Pons (tissue), 1 donor: Measurements from ENCODE around the gene BEAN1.
A peak's percentile ranks its signal among the peaks of the same experiment; 100 is the strongest.

ENCODE experiments used
- DNase-seq: peaks from one replicate; pipeline ENCODE4 v3.0.0-alpha.2; 2016; ENCODE audit warnings: low spot score

Gene BEAN1, protein sequence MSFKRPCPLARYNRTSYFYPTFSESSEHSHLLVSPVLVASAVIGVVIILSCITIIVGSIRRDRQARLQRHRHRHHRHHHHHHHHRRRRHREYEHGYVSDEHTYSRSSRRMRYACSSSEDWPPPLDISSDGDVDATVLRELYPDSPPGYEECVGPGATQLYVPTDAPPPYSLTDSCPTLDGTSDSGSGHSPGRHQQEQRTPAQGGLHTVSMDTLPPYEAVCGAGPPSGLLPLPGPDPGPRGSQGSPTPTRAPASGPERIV

DNA sequence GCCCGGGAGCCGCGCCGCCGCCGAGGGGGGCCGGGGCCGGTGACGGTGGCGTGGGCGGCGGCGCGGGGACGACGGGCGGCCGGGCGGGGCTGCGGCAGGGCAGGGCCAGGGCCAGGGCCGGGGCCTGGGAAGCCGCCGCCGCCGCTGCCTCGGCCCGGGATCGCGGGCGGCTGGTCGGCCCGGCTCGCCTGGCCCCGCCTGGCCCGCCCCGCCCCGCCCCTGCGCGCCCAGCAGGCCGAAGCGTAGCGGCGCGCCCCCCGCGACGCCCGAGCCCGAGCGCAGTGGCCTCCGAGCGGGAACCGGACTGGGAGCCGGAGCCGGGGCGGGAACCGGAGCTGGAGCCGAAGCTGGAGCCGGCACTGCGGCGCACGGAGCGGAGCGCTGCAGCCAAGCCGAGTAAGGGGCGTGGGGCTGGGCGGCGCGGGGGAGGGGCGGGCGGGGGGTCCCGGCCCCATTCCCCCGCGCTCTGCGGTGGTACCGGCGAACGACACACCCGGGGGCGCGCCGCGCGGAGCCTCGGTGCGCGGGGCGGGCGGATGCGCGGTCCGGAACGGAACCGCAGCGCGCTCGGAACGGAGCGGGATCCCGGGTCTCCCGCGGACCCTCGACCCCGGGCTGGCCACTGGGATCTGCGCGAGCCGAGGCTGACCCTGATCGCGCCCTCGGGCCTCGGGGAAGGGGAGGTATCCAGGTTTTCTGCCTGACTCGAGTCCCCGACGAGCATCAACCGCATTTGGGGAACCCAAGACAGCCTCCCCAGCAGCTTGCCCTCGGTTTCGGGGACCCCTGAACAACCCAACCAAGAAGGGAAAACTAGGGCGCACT, at the start of gene BEAN1:
Gene BEAN1 (plus strand): TSS at position 260 of the 825 bp plus-strand sequence. CDS start 10,382 bp downstream, outside the sequence.
- no peak for DNase-seq

DNA sequence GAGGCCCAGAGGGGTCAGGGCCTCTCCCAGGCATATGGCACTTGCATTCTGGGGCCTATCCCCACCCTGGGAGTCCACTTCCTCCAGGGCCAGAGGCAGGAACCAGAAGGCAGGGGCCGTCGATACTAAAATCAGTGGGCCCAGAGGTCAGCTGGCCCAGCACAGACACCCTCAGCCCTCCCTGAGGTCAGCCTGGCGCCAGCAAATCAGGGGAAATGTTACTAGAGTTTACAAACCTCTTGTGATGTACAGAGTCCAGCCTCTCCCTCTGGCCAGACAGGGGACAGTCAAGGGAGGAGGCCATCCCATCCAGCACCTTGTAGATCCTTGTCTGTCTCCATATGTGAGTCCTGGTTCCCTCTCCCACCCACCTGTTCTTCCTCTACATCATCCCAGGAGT, 49.8 kb upstream of the BEAN1 start:
- no peak for DNase-seq

DNA sequence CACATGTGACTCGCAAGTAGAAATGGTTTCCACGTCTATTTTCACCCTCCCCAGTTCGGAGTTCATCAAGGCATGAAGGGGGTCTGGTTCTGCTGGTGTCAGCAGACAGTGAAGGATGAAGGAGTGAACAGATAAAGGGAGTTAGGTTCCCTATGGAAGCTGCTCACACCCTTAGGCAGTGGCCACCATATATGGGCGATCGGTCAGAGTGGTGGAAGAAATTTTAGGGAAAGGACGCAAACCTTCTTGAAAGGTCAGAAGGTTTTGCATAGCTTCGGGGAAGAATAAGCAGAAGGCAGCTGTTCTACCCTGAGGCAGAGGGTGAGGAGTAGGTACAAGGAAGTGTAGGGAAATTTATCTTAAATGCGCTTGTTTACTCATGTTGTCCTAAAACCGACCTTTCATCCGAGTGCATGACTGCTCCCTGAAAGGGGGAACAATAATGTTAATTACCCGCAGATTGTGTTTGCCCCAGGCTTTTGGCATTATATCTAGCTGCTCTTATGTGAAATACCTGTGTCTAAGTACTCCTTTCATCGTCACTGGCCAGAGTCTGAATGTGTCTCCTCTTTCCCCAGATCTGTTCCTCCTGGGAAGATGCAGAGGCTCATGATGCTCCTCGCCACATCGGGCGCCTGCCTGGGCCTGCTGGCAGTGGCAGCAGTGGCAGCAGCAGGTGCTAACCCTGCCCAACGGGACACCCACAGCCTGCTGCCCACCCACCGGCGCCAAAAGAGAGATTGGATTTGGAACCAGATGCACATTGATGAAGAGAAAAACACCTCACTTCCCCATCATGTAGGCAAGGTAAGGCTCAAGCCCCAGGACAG, 48.1 kb upstream of the BEAN1 start:
- DNase-seq = no peak

DNA sequence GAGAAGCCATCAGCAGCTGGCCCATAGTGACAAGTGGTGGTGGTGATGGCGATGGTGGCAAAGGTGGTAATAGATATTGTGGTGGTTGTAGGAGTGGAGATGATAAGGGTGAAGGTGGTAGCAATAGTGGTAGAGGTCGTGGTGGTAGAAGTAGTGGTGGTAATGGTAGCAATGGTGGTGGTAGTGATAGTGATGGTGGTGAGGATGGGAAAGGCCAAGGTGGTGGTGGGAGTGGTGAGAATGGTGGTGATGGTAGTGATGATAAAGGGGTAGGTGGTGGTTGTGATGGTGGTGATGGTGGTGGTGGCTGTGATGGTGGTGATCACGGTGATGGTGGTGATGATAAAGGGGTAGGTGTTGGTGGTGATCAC, 47.5 kb upstream of the BEAN1 start:
- DNase-seq = no peak

DNA sequence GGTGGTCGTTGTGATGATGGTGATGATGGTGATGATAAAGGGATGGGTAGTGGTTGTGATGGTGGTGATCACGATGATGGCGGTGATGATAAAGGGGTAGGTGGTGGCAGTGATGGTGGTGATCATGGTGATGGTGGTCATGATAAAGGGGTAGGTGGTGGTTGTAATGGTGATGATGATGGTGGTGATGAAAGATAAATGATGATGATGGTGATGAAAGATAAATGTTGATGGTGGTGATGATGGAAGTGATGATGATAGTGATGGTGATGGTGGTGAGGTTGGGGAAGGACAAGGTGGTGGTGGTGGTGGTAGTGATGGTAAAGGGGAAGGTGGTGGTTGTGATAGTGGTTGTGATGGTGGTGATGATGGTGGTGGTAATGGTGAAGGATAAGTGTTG, 46.7 kb upstream of the BEAN1 start:
- no peak for DNase-seq

DNA sequence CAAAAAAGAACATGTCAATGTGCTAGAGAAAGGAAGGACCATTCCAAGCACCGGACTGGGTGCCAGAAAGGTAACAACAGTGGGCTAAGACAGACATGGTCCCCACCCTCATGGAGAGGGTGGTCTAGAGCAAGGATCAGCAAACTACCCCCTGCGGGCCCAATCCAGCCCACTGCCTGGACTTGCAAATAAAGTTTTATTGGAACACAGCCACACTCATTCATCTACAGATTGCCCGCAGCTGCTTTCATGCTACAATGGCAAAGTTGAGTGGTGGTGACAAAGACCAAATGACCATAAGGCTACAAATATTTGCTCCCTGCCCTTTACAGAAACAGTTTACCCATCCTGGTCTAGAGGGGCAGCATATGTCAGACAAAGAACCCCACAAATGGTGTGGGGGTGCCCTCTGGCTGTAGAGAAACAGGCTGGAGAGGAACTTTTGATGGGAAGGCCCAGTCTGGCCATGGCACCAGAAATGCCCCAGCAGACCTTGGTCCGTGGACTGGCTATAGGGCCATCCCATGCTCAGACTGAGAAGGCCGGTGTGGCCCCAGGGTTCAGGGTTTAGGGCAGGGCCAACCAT, 45.4 kb upstream of the BEAN1 start:
- DNase-seq = no peak

DNA sequence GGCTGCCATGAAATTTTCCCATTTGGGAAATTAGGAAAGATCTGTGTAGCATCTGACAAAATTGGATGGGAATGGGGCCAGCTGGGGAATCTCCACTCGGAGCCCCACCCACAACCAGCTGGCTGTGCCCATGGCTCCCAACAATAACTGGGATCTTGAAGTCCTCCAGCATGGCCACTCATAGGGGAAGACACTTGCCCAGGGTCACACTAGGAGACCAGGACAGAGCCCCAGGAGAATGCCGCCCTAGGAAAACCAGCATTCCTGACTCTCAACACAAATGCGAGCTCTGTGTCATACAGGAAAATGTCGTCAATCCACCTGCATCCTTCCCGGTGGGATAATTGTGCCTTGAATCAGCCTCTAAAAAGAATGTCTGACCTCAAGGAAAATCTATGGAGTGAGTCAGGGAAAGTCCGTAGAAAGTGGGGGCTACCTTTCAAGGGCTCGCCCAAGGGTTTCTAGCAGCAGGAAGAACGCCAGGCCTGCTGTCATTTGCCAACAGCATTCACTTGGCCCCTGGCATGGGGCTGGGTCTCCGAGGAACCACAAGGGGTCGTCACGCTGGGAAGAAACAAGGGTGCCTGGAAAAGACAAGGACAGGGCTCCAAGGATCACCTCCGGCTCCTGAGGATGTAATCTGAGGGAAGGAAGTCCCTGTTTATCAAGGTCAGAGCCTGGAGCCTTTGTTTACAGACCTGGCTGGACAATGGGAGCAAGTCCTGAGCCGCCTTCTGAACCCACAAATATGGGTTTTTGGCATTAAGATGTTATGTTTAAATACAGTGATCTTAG, 44.7 kb upstream of the BEAN1 start:
- DNase-seq = peak; percentile 9

DNA sequence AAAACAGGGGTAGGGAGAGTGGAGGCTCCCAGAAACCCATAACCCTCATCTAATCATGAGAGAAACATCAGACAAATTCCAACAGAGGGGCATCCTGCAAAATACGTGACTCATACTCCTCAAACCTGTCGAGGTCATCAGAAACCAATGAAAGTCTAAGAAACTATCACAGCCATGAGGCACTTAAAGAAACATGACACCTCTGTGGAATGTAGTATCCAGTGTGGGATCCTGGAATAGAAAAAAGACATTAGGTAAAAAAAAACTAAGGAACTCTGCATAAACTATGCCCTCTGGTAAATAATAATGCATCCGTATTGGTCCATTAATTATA, 44.2 kb upstream of the BEAN1 start:
- no peak for DNase-seq

DNA sequence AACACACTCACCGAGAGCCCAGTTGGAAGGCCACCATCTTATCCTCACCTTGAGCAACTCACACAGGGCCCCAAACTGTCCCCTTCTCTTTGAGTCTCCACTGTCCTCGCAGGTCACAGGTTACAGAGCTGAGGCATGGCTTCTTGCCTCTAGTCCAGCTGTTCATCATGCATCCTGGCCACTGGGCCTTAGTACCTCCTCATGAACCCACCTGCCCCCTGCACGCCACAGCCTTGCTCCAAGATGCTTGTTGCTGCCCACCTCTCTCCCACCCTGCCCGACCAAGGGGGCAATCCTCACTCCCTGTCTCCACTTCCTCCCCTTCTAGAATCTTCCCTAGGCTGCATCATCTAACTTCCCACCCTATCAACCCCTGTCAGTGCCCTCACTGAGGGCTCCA, 43.5 kb upstream of the BEAN1 start:
- no peak for DNase-seq

DNA sequence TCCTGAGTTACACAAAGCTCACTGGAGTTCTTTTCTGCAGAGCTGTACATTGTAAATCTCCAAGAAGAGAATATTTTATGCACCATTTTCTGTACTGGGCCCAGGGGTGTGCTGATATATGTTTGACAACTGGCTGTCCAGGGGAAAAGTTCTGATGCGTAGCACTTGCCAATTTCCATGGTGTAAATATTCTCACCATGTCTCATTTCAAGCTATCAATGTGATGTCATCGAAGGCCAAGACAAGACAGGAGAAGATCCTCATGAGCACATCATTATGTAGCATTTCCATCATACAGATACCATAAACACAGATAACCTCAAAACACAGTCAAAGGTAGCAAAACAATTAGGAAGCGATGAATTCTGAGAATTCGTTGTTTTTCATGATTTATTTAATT, 41.7 kb upstream of the BEAN1 start:
- DNase-seq = no peak

DNA sequence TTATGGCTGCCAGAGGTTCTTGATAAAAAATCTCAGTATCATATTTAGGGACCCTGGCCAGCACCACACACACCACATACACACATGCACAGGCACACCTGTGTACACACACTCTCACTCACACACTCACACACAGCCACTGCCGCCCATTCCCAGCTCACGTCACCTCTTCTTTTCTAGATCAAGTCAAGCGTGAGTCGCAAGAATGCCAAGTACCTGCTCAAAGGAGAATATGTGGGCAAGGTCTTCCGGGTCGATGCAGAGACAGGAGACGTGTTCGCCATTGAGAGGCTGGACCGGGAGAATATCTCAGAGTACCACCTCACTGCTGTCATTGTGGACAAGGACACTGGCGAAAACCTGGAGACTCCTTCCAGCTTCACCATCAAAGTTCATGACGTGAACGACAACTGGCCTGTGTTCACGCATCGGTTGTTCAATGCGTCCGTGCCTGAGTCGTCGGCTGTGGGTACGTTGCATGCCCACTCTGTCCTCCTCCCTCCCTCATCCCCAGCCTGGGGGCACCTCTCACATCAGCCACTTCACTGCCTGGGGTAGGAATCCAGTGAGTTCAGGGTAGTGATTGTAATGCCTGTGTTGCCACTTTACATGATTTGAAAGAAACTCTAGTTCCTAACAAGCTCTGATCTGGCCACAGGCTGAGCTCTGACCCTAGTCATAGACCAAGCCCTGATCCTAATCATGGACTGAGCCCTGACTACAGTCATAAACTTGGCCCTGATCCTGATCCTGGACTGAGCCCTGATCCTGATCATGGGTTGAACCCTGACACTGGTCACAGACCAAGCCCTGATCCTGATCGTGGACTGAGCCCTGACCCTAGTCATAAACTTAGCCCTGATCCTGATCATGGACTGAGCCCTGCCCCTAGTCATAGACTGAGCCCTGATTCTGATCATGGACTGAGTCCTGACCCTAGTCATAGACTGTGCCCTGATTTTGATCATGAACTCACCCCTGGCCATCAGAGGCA, 40.2 kb upstream of the BEAN1 start:
- no peak for DNase-seq

DNA sequence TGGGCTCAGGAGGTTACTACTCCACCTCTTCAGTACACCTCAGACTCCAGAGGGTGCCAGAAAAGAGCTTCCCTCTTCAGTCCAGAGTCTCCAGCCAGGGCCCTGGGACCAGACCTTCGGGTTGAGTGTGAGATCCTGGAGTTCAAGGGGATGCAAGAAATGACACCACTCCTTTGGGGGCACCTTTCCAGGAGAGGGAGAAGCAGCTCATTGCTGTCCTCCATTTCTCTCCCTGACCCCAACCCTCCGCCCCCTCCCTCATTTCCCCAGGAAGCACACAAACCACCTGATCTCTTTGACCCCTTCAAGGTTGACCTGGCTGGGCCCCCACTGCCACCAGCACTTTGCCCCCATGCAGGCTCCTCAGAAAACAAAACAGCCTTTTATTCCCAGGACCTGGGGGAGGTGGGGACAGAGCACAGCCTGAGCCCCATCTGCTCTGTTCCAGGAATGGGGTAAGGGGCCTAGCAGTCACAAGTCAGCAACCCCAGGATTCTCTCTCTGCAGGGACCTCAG, 39.2 kb upstream of the BEAN1 start:
- DNase-seq = no peak

DNA sequence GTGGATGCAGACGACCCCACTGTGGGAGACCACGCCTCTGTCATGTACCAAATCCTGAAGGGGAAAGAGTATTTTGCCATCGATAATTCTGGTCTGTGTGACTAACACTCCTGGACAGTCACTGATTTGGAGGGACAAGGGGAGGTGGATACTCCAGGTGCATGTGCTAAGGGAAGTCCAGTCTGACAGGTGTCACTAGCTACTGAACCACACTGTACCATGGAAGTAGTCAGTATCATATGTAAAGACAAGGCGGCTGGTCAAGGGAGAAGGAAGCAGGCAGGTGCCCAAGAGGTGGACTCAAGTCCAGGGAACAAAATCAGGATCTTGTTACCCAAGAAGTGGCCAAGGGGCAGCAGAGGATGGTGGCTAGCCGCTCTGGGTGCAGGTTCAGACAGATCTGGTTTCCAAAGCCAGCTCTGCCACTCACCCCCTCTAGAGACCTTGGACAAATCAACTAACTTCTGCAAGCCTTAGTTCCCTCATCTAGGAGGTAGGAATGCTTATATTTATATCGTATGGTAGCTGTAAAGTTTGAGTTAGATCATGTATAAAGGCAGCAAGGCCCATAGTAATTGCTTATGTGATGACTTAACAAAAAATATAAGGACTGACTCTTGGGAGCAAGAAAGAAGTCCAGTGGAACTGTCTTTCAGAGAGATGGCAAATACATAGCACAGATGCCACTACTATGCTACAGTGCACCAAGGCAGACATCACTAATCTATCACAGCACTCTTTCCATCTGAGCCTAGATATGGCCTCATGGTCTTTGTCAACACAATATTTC, 38.5 kb upstream of the BEAN1 start:
- no peak for DNase-seq

DNA sequence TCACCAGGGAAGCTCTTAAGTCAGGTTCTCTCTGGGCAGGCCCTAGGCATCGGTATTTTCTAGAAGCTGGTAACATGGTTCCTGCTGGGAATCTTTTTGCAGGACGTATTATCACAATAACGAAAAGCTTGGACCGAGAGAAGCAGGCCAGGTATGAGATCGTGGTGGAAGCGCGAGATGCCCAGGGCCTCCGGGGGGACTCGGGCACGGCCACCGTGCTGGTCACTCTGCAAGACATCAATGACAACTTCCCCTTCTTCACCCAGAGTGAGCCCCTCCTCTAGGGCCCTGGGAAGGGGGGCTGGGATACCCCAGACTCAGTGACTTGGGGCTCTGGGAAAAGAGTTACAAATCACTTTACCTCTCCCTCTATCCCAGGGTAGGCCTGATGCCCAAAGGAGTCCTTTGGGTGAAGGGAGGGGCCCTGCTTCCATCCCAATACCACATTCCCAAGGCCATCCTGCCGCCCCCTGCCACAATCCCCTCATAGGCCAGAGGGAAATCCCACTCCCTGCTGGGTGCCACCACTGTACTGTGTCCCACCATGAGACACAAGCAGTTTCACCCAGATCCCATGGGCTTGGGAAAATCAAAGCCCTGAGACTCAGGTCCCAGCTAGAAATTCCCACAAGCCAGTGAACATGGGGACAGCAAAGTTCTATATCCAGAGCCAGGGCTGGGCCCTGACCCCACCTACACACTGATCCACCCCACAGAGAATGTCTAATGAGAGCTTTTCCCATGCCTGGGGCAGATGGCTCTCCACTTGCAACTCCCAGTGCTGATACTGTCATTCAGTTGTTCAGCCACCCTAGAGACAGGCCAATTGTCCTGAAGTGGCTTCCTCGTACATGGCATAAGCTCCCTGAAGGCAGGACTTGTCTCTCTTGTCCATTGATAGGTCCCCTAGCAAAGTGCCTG, 37.6 kb upstream of the BEAN1 start:
- no peak for DNase-seq

DNA sequence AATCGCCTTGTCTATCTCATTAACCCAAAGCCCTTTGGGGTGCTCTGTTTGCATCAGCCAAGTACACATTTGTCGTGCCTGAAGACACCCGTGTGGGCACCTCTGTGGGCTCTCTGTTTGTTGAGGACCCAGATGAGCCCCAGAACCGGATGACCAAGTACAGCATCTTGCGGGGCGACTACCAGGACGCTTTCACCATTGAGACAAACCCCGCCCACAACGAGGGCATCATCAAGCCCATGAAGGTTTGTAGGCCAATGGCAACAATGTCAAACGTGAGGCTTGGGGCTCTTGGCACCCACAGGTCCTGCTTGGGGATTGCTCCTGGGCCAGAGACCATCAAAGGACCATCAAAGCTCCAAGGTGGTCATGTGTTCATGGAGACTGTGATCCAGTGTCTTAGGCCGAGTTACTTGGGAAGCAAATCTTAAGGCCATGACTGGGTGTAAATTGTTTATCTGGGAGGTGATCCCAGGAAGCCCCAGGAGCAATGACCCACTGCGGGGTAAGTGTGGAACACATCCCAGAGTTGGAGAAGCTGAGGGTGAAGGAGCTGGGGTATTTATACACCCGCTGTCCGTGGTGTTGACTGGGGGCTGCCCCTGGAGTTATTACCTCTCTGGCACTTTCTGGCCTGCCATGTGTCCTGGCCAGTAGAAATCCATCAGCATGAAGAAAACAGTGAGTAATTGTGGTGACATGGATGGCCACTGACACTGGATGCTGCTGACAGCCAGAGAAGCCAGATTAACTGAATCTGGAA, 36.6 kb upstream of the BEAN1 start:
- no peak for DNase-seq

DNA sequence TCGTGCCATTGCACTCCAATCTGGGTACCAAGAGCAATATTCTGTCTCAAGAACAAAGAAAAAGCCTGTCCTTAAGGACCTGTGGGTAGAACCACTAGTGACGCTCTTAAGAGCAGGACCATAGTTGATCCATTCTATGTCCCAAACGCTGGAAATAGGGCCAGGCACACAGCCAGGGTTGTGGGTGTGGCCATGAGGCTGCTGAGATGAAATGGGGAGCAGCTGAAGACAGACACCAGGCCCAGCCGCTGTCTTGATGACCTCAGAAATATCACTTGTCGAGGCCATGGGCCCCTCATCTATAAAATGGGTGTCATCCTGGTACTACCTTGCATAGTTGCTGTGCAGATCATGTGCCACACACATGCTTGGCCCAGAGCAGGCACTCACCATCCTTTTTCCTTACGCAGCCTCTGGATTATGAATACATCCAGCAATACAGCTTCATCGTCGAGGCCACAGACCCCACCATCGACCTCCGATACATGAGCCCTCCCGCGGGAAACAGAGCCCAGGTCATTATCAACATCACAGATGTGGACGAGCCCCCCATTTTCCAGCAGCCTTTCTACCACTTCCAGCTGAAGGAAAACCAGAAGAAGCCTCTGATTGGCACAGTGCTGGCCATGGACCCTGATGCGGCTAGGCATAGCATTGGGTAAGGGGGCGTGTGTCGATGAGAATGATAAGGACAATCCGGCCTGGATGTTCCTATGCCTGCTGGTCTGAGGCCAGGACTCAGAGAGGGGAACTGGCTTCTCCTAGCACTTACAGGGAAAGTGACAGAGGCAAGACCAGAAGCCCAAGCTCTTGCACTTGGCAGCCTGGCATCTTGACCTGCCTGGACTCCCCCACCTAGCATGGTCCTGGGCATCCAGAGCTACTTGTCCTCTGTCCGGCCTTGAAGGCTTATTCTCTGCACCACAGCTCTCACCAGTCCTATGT, 35.1 kb upstream of the BEAN1 start:
- DNase-seq = no peak
